ENCODE results near the gene ELL. TPM values are rescaled to one million over a fixed set of nuclear protein-coding genes. Genes with fewer than 3 reads are reported as not detected.

ELL gene
- total and polyA plus RNA-seq, 10 donors, result 4.5 to 44.8 (median 29.2) TPM

DNA sequence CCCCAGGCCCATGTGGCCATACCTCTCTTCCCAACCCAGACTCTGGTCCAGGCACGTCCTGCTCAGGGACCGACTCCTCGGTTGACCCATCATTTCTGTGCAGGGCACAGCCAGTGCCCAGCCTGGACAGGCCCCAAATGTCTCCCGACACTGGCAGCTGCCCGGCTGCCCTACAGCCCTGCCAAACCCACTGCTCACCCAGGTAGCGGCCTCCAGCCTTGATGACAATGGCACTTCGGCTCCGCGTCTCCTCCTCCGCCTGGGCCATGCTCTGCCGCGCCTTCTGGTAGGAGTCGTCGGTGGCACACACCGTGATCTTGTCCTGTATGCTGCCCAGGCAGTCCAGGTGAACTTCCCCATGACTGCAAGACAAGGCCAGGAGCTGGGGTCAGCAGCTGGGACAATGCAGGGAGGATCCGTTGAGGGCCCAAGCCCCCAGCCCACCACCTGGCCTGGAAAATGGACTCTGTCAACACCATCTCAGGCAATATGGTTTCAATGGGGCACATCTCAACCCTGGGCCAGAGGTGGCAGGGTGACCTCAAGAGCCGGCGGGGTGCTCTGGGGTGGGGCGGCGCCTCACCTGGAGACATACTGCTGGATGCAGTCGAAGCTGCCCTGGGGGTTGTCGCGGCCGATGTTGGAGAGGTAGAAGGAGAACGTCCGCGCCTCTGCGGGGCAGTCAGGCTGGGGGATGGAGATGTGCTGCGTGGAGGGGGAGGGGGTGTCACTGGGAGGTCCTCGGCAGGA, 56.5 kb downstream of the ELL start:
- Histone ChIP-seq H3K27me3 (replicated peaks in 1 of 7) (no peaks in the 10 kb centered on the region), H3K27ac (peak overlapping the region in 7 of 8 donors; percentile 43 to 81 (median 66)), H3K9me3 (no peaks in the 10 kb centered on the region), H3K4me3 (no peak overlapping the region), H3K4me1 (peaks cover 10 to 87% (median 38%) of the 10 kb centered on the region in 6 donors), H3K36me3 (peaks cover 5 to 74% (median 36%) of the 10 kb centered on the region in 6 donors)
- TF ChIP-seq POLR2AphosphoS5 (IDR thresholded peaks at IDR 0.05) (no peak), POLR2A (IDR thresholded peaks at IDR 0.05) (no peak)
- TF ChIP-seq, protein P1, sequence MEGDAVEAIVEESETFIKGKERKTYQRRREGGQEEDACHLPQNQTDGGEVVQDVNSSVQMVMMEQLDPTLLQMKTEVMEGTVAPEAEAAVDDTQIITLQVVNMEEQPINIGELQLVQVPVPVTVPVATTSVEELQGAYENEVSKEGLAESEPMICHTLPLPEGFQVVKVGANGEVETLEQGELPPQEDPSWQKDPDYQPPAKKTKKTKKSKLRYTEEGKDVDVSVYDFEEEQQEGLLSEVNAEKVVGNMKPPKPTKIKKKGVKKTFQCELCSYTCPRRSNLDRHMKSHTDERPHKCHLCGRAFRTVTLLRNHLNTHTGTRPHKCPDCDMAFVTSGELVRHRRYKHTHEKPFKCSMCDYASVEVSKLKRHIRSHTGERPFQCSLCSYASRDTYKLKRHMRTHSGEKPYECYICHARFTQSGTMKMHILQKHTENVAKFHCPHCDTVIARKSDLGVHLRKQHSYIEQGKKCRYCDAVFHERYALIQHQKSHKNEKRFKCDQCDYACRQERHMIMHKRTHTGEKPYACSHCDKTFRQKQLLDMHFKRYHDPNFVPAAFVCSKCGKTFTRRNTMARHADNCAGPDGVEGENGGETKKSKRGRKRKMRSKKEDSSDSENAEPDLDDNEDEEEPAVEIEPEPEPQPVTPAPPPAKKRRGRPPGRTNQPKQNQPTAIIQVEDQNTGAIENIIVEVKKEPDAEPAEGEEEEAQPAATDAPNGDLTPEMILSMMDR (IDR thresholded peaks at IDR 0.05 in 8 of 11, conservative IDR thresholded peaks at IDR 0.05 in 3 of 11), result no peak
- WGBS, 5 donors, result 94 to 95% (median 95%) methylated on average over 15 to 30 of the region's 30 CpGs
- intact Hi-C loops (cut with DNase I; ENCODE audit: low total_unique reads), result loop anchor here (10.0 kb wide), 2 partner anchors 109 to 379 kb away; partner anchors contain the start of gene UBA52
- DNase-seq, result peak; percentile 73

DNA sequence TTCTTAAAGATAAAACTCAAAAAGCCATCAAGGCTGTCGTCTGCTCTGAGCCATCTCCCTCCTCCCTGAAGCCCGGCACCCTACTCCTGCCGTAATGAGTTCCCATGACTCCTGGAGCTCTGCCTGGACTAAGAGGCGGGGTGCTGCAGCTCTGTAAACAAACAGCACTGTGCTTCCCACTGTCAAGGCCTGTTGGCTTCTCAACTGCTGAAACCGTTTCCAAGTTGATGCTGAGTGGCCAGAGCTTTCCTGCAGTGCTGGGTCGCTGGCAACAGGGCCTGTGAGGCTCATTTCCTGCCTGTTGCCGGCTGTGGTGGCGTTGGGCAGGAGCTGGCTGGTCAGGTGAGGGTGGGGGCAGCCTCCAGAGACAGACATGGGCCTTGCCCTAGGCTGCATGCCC, 57.2 kb downstream of the ELL start:
- no peak overlapping the region for H3K4me3 ChIP-seq
- H3K27me3 ChIP-seq (replicated peaks in 1 of 7), result no peaks in the 10 kb centered on the region
- H3K4me1 ChIP-seq, result peaks cover 10 to 87% (median 34%) of the 10 kb centered on the region in 6 donors
- peak overlapping the region in 7 of 8 donors; percentile 43 to 81 (median 66) for H3K27ac ChIP-seq
- H3K36me3 ChIP-seq, result peaks cover 5 to 75% (median 42%) of the 10 kb centered on the region in 6 donors
- TF ChIP-seq, protein P1 (IDR thresholded peaks at IDR 0.05 in 8 of 11, conservative IDR thresholded peaks at IDR 0.05 in 3 of 11), result no peak
- TF ChIP-seq POLR2AphosphoS5 (IDR thresholded peaks at IDR 0.05), result peak; percentile 54 to 72 (median 61)
- DNase-seq, result peak; percentile 79
- H3K9me3 ChIP-seq, result no peaks in the 10 kb centered on the region
- 19 to 41% (median 29%) methylated on average over 6 to 8 of the region's 8 CpGs for WGBS, 5 donors
- intact Hi-C loops (cut with DNase I; ENCODE audit: low total_unique reads), result loop anchor here (10.0 kb wide), 2 partner anchors 110 to 380 kb away; partner anchors contain the start of gene UBA52

DNA sequence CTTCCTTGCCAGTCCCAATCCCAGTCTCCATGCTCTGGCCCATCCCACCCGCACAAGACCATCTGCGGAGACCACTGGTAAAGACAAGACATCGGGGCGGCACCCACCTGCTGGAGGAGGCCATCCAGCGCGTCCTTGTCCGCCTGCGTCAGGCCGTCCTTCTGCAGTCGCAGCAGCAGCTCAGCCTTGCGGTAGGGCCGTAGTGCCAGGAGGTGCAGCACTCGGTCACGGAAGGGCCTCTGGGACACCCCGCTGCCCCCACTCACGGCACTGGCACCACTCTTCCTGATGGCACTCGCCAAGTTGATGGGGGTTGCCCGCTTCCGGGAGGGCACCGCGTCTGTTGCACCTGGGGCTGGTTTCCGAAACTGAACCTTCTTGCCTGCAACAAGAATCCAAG, 60.4 kb downstream of the ELL start:
- peak; percentile 72 for DNase-seq
- Histone ChIP-seq H3K27ac (peak overlapping the region in 4 of 8 donors; percentile 25 to 75 (median 66)), H3K36me3 (peaks cover 5 to 97% (median 68%) of the 10 kb centered on the region in 6 donors)

More for the DNA sequence above, 60.4 kb downstream of the ELL start:
- Histone ChIP-seq H3K27me3 (replicated peaks in 1 of 7) (no peaks in the 10 kb centered on the region), H3K4me3 (no peak overlapping the region), H3K9me3 (no peaks in the 10 kb centered on the region), H3K4me1 (peaks cover 8 to 61% (median 31%) of the 10 kb centered on the region in 6 donors)
- 95 to 98% (median 97%) methylated on average over 9 to 22 of the region's 22 CpGs; no CpG with 5 or more reads in 1 of the 5 donors for WGBS, 5 donors
- TF ChIP-seq POLR2A (IDR thresholded peaks at IDR 0.05) (no peak), POLR2AphosphoS5 (IDR thresholded peaks at IDR 0.05) (no peak)
- TF ChIP-seq, protein P1 (IDR thresholded peaks at IDR 0.05 in 8 of 11, conservative IDR thresholded peaks at IDR 0.05 in 3 of 11), result no peak
- intact Hi-C loops (cut with DNase I; ENCODE audit: low total_unique reads), result loop anchor here (10.0 kb wide), 2 partner anchors 113 to 383 kb away; partner anchors contain the start of gene UBA52

Measured in spleen (tissue), 11 donors.